GM18526 (cell line): ENCODE measurements around the gene LIG3.

Source experiments
- POLR2A ChIP-seq: IDR thresholded peaks from 3 replicates; pipeline ENCODE4 v1.6.1; 2011; ENCODE audit not compliant: insufficient read length; ENCODE audit errors: extremely low read depth

The LIG3 gene

GRCh38 chr17:34993031-34993430 lies 12.7 kb downstream of the LIG3 start:
- no peak for TF ChIP-seq POLR2A

- TF ChIP-seq POLR2A = no peak
These were observed 16.3 kb downstream of the LIG3 start for GRCh38 chr17:34996422-34997285.

GRCh38 chr17:34997355-34997862 lies 17.1 kb downstream of the LIG3 start:
- no peak for TF ChIP-seq POLR2A

- TF ChIP-seq POLR2A = no peak
These were observed 17.9 kb downstream of the LIG3 start for GRCh38 chr17:34998205-34998604.

GRCh38 chr17:34999456-34999855 lies 19.1 kb downstream of the LIG3 start:
- TF ChIP-seq POLR2A = no peak

- no peak for TF ChIP-seq POLR2A
These were observed 21.2 kb downstream of the LIG3 start for GRCh38 chr17:35001549-35001948.

GRCh38 chr17:35002876-35003551 lies 22.7 kb downstream of the LIG3 start:
- TF ChIP-seq POLR2A = no peak

GRCh38 chr17:35003778-35004177 lies 23.5 kb downstream of the LIG3 start:
- no peak for TF ChIP-seq POLR2A

- TF ChIP-seq POLR2A = no peak
These were observed 26.0 kb downstream of the LIG3 start for GRCh38 chr17:35006345-35006744.

- TF ChIP-seq POLR2A = no peak
These were observed 26.6 kb downstream of the LIG3 start for GRCh38 chr17:35006961-35007360.

GRCh38 chr17:35010093-35010492 lies 29.8 kb downstream of the LIG3 start:
- no peak for TF ChIP-seq POLR2A

GRCh38 chr17:35011671-35012216 lies 31.4 kb downstream of the LIG3 start:
- no peak for TF ChIP-seq POLR2A

- TF ChIP-seq POLR2A = no peak
These were observed 36.1 kb downstream of the LIG3 start for GRCh38 chr17:35016369-35016768.

- TF ChIP-seq POLR2A = no peak
These were observed 36.7 kb downstream of the LIG3 start for GRCh38 chr17:35017021-35017420.

- TF ChIP-seq POLR2A = no peak
These were observed 38.5 kb downstream of the LIG3 start for GRCh38 chr17:35018814-35019213.
